Right atrium auricular region (tissue), 2 donors: ENCODE measurements around the gene CEP112. TPM values are rescaled to one million over a fixed set of nuclear protein-coding genes. Genes with fewer than 3 reads are reported as not detected.
"Not testable (repeated sequence)": the region's sequence is repeated elsewhere in the genome, so short reads cannot be mapped to it uniquely, and the experiment has no call there.

ENCODE experiments used
- DNase-seq: peaks from one replicate; pipeline ENCODE4 v3.0.0-alpha.2; 2019; ENCODE audit warnings: low spot score
- H3K27ac ChIP-seq, 2 donors: fragments of 200-600 bp; sonication (generic); 1 replicate in 1 of 2; 2 replicates in 1 of 2; pipeline ENCODE4 v1.5.1; 2016 to 2019
- H3K27me3 ChIP-seq, 2 donors: fragments of 200-600 bp; sonication (generic); one replicate each; pipeline versions ENCODE4 v1.5.1 to v1.6.0; 2017 to 2019
- H3K36me3 ChIP-seq: fragments of 200-600 bp; sonication (generic); one replicate; pipeline ENCODE4 v1.5.1; 2016
- H3K4me1 ChIP-seq, 2 donors: fragments of 200-600 bp; sonication (generic); one replicate each; pipeline versions ENCODE4 v1.5.1 to v1.6.0; 2017 to 2019
- H3K4me3 ChIP-seq, 2 donors: fragments of 200-600 bp; sonication (generic); 1 replicate in 1 of 2; 2 replicates in 1 of 2; pipeline ENCODE4 v1.5.1; 2017 to 2019; ENCODE audit warnings: mild to moderate bottlenecking in 1 of 2, moderate library complexity in 1 of 2
- H3K9me3 ChIP-seq, 2 donors: fragments of 200-600 bp; sonication (generic); one replicate each; pipeline ENCODE4 v1.5.1; 2019
- total RNA-seq, 2 donors: library from RNA; depleted of rRNA; stranded (reverse); fragments of >200 nt; gene quantifications; one replicate each; pipeline ENCODE4 v1.1.0, GENCODE V29; 2016
- TF ChIP-seq, protein P1 (sequence below), 2 donors: fragments of 200-600 bp; sonication (generic); IDR thresholded peaks; one replicate each; pipeline ENCODE4 v1.5.1; 2019; ENCODE audit warnings: antibody characterized with exemption in 2 of 2

The CEP112 gene
- total RNA-seq, 2 donors from 2014 or later: 8.1 to 11.2 TPM

DNA sequence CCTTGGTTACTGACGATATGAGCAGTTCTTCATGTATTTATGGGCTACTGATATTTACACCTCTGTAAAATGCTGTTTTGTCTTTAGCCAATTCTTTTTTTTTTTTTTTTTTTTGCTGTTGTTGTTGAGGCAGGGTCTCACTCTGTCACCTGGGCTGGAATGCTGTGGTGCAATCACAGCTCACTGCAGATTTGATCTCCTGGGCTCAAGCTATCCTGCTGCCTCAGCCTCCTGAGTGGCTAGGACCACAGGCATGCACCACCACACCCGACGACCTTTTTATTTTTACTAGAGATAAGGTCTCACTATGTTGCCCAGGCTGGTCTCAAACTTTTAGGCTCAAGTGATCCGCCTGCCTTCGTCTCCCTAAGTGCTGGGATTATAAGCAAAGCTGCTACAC is 405.5 kb downstream of the CEP112 start:
- TF ChIP-seq, protein P1, sequence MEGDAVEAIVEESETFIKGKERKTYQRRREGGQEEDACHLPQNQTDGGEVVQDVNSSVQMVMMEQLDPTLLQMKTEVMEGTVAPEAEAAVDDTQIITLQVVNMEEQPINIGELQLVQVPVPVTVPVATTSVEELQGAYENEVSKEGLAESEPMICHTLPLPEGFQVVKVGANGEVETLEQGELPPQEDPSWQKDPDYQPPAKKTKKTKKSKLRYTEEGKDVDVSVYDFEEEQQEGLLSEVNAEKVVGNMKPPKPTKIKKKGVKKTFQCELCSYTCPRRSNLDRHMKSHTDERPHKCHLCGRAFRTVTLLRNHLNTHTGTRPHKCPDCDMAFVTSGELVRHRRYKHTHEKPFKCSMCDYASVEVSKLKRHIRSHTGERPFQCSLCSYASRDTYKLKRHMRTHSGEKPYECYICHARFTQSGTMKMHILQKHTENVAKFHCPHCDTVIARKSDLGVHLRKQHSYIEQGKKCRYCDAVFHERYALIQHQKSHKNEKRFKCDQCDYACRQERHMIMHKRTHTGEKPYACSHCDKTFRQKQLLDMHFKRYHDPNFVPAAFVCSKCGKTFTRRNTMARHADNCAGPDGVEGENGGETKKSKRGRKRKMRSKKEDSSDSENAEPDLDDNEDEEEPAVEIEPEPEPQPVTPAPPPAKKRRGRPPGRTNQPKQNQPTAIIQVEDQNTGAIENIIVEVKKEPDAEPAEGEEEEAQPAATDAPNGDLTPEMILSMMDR (IDR thresholded peaks at IDR 0.05): no peak
- Histone ChIP-seq H3K4me1 (peaks cover 0 to 19% of the 10 kb centered on the region in 2 donors), H3K4me3 (no peak overlapping the region), H3K9me3 (no peaks in the 10 kb centered on the region), H3K27me3 (no peaks in the 10 kb centered on the region), H3K36me3 (no peaks in the 10 kb centered on the region), H3K27ac (no peak overlapping the region)
- DNase-seq: no peak

DNA sequence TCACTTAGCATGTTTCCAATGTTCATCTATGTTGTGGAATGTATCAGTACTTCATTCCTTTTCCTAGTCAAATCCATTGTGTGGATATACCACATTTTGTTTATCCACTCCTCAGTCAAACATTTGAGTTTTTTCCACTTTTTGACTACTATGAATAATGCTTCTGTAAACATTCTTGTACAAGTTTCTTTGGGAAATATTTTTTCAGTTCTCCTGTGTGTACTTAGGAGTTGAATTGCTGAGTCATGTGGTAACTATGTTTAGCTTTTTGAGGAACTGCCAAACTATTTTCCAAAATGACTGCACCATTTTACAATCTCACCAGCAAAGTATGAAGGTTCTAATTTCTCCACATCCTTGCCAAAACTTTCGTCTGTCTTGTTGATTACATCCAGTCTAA is 406.8 kb downstream of the CEP112 start:
- H3K4me1 ChIP-seq: peaks cover 0 to 19% of the 10 kb centered on the region in 2 donors
- no peak overlapping the region for H3K4me3 ChIP-seq
- DNase-seq: no peak
- H3K36me3 ChIP-seq: no peaks in the 10 kb centered on the region
- no peaks in the 10 kb centered on the region for H3K27me3 ChIP-seq
- TF ChIP-seq, protein P1 (IDR thresholded peaks at IDR 0.05): no peak
- H3K27ac ChIP-seq: peak overlapping the region; percentile 23 to 63
- H3K9me3 ChIP-seq: no peaks in the 10 kb centered on the region

DNA sequence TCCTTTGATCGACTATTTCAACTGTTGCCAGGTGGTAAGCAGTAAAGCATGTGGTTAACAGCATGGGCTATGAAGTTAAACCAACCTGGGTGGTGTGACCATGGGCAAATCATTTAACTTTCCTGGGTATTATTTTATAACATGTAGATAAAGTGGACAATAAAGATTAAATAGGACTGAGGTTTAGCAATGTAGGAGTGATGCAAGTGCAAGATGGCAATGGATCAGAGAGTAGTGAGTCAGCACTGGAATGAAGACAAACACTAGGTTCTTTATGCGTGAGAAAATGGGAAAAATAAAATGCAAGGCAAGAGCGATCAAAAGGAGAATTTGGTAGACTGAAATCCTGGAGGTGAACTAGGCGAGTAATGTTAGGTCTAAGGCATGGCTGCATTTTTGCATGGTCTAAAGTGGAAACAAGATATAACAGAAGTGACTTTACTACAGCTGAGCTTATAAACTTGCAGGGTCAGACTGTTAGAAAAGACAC is 408.0 kb downstream of the CEP112 start:
- no peaks in the 10 kb centered on the region for H3K27me3 ChIP-seq
- H3K36me3 ChIP-seq: no peaks in the 10 kb centered on the region
- H3K27ac ChIP-seq: peak overlapping the region in 1 of 2 donors; percentile 63

DNA sequence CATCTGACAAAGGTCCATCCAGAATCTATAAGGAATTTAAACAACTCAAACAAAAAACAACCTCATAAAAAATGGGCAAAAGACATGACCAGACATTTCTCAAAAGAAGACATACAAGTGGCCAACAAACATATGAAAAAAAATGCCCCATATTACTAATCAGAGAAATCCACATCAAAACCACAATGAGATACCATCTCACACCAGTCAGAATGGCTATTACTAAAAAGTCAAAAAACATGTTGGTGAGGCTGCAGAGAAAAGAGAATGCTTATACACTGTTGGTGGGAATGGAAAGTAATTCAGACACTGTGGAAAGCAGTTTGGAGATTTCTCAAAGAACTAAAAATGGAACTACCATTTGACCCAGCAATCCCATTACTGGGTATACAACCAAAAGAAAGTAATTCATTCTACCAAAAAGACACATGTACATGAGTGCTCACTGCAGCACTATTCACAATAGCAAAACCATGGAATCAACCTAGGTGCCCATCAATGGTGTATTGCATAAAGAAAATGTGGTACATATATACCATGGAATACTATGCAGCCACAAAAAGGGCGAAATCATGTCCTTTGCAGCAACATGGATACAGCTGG is 409.7 kb downstream of the CEP112 start:
- H3K9me3 ChIP-seq, H3K36me3 ChIP-seq, H3K27me3 ChIP-seq, H3K4me3 ChIP-seq, H3K27ac ChIP-seq, DNase-seq: not testable (repeated sequence)
- H3K4me1 ChIP-seq: peaks cover 0 to 19% of the 10 kb centered on the region in 2 donors

More for the DNA sequence above, 408.0 kb downstream of the CEP112 start:
- Histone ChIP-seq H3K9me3 (no peaks in the 10 kb centered on the region), H3K4me1 (peaks cover 0 to 19% of the 10 kb centered on the region in 2 donors), H3K4me3 (no peak overlapping the region)
- DNase-seq: no peak
- TF ChIP-seq, protein P1 (IDR thresholded peaks at IDR 0.05): no peak

- DNase-seq: no peak
- TF ChIP-seq, protein P1 (IDR thresholded peaks at IDR 0.05): no peak
- Histone ChIP-seq H3K4me1 (peaks cover 0 to 12% of the 10 kb centered on the region in 2 donors), H3K27ac (no peak overlapping the region), H3K4me3 (no peak overlapping the region), H3K9me3 (no peaks in the 10 kb centered on the region), H3K27me3 (no peaks in the 10 kb centered on the region), H3K36me3 (no peaks in the 10 kb centered on the region)
These were observed 411.8 kb downstream of the CEP112 start for GRCh38 chr17:65780111-65780510.

- no peaks in the 10 kb centered on the region for H3K36me3 ChIP-seq
- TF ChIP-seq, protein P1 (IDR thresholded peaks at IDR 0.05): no peak
- no peaks in the 10 kb centered on the region for H3K9me3 ChIP-seq
- DNase-seq: no peak
- H3K4me3 ChIP-seq: no peak overlapping the region
- H3K4me1 ChIP-seq: no peaks in the 10 kb centered on the region
- no peak overlapping the region for H3K27ac ChIP-seq
- no peaks in the 10 kb centered on the region for H3K27me3 ChIP-seq
These were observed 415.0 kb downstream of the CEP112 start for GRCh38 chr17:65776890-65777289.
